GM21390 (cell line): ENCODE measurements around the gene IMMP2L.

ENCODE experiments used
- ATAC-seq: cut with Tn5 transposase; IDR thresholded peaks from one replicate; pipeline ENCODE4 v1.9.1; 2021; ENCODE audit not compliant: unreplicated experiment

The IMMP2L gene

DNA sequence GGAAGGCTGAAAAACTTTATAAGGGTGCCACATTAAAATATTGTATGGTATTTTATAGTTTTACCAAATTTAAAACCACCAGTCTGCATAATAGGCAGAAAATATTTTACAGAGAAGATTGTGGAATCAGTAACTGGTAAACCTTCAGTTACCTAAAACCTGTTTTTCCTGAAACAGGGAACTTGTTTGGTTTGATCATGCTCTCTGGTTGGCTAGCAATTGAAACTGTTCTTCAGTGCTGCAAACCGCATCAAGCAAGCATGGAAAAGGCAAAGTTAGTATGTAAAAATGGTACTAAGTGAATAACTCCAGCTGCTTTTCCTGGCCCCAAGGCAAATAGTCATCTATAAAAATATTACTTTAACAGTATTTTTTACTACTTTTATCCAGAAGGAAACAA is 788.2 kb downstream of the IMMP2L start:
- no peak for ATAC-seq

DNA sequence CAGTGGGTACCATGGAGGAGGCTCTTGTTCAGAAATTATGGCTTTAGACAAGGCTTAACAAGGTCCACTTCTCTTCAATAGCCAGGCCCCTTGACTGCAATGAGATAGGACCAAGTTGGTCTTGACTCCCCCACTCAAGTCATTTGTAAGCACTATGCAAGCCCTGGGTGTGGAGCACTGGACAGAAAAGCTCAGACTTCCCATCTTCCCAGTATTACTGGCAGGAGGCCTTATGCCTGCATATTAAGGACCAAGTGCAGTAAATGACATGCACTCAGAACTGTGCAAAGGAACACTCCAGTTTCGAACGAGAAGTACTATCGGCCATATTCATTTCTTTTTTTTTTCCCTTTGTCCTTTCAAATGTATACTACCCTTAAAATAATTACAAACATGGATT is 789.7 kb downstream of the IMMP2L start:
- no peak for ATAC-seq

DNA sequence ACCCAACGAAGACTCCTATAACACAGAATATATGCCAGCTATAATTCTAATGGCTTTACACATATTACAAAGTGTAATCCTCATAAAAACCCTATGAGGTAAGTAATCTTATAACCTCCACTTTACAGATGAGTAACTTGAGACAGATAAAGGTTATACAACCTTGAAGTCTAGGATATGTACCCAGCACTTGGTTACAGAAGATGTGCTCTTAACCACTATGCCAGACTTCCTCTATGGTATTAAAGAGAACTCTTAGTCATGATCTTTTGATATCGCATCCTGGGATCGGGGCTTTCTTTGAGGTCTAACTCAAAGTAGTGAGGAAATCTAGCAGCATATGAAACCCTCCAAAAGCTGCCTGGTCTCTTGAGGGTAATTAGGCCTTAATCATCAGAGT is 790.6 kb downstream of the IMMP2L start:
- ATAC-seq = no peak

DNA sequence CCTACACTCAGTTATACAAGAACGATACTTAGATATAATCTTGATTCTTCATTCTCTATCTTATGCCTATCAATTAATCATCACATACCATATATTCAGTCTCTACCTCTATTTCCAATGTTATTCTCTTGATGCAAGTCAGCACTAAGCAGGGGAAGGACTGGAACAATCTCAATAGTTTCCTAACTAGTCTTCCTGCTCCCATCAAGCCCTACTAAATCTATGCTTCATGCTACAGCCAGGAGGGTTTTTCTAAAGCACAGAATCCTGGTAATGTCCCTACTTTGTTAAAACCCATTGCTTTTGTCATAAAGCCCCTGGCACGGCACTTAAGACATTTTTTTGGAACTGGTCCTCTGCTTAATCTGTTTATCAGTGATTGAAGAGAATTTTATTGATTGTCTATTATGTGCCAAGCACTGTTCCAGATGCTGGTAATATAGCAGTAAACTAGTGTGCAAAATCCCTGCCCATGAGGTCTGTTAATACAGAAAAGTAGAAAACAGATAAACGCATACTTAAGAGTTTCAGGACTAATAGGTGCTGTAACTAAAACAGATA is 794.7 kb downstream of the IMMP2L start:
- no peak for ATAC-seq

DNA sequence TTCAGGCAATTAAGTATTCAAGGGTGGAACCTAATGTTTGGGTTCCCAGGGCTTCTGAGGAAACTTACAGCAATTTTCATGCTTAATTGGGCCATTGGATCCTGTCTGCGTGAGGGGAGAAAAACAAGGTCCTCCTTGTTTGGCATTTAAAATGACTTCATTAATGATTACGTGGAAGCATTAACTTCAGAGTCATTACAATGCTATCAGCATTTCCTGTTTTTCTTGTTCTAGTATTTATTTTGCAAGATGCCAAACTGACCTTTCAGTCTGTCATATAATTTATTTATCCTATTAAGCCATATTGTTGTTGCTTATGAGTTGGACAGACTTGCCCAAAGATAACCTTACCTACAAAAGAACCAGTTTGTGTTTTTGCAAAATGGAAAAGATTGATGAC is 795.4 kb downstream of the IMMP2L start:
- no peak for ATAC-seq

DNA sequence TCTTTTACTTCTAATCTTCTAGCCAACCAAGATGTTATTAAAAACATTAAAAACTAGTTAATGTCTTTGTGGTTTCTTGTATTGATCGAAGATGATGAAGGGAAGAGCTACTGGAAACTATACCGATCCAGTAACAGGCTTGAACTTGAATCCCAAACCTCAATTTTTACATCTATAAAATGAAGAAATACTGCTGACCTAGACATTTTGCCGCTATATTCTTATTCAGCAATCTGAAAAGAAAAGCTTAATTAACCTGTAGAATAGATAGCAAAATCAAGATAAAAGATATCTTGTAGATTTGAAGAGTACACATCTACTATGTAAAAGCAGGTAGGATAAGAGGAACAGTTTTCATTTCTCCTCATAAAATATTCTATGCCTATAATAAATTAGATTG is 797.4 kb downstream of the IMMP2L start:
- ATAC-seq = no peak

DNA sequence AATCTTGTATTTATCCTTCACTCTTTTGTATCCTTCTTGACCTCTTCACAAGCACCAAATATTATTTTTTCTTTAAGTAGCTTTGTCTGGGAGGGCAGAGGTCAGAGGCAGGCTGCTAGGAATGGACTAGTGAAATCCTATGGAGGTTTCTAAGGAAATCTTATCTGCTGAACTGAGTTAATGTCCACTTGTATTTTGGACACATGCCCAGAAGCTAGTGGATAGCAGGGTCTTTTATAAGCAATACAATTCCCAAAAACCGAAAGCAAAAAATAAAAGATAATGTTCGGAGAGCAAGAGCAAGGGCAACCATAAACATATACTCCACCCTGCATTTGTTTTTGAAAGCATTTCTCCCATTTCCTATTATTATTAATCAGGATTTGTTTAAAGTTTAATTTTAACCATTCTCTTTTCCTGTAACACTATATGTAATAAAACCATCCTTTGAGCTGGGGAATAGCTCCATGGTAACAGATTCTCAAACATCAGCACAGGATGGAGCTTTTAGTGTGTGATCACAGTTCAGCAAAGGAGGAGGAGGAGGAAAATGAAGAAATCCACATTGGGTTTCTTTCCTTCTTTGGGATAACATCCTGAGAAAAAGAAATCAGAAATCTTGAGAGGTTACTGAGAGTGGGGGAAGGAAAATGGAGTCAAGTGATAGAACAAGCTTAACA is 799.6 kb downstream of the IMMP2L start:
- no peak for ATAC-seq

DNA sequence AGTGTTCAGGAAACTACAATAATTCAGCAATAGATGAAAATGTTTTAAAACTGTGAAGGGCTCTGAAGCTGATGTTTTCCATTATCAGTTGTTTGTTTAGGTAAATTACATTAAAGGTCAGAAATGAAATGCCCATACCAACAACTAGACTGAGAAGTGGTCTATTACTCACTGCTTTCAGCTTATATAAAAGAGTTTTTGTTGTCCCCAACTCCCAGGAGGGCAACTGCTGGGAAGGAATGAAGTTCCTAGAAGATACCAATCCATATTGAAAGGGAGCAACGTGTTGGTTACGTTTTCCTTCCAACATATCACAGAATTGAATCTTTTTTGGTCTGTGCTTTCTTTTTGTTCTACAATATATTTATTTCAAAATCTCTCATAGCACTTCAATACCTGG is 802.0 kb downstream of the IMMP2L start:
- no peak for ATAC-seq

DNA sequence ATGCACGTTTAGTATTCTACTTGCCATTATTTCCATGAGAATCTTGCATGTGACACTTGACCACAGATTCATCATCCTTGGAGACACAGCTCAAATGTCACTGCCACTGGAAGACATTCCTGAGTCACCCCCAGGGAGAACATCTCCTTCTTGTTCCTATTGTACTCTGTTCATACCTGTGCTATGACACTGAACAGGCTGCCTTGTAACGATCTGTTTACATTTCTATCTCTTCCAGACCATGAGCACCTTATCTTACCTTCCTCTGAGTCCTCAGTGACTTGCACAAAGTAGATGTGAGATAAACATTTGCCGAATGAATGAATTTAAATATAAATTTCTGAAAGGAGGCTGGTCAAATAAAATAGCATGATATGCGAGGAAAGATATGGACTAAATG is 803.2 kb downstream of the IMMP2L start:
- no peak for ATAC-seq

DNA sequence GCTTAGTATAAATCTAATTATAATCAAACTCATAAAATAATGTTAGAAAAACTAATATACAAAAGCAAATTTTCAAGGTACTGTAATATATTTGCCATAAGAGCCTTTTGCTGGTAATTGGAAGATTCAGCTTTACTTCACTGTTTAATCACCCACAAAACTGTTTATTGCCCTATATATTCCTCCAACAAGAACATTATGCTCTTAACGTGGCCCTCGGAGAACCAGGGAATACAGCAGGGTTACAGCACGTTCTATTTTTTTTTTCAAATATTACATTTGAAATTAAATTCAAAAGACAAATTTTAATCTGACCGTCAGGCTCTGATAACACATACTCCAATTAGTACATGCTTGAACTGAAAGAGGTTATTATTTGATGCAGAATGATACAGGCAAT is 807.6 kb downstream of the IMMP2L start:
- no peak for ATAC-seq

DNA sequence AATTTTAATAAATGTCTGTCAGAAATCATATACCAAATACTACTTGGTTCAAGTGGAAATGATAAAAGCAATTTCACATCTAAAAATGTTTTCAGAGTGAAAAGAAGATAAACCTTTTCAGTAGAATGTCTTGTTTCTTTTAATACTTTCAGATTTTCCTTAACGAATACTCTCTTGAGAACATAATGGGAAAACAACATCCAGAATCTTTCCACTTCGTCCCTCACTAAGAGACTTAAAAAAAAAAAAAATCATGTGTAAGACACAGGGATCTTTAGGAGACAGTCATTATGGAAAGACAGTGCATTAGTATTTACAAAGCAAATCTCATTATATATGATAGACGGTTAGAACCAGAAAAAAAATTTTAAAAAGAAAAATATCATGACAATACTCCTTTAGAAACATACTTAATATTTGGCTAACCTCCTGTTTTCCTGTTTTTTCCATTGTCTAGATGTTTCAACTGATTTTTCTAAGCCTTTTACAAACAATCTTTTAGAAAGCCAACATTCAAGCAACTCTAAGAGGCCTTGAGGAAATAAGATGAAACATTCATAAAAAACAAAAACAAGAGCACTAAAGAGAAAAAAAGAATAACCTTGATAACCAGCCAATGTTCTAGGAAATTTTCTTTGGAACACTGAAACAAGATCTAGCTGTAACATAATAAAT is 811.2 kb downstream of the IMMP2L start:
- no peak for ATAC-seq

DNA sequence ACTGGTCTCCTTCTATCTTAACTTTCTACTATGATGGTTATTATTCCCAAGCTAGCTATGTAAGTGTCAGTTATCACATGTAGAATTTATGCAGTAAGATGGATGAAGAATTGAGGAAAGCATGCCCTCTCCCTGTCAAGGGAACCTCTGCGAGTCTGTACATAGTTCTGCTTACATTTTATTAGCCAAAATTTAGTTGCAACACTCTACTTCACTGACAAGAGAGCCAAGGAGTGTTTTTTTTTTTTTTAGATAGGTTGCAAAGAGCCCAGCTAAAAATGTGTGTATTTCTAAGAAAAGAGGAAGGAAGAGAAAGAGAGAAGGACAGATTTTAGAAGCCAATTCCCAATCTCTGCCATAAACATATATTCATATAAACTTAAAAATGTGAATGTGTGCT is 829.1 kb downstream of the IMMP2L start:
- no peak for ATAC-seq

DNA sequence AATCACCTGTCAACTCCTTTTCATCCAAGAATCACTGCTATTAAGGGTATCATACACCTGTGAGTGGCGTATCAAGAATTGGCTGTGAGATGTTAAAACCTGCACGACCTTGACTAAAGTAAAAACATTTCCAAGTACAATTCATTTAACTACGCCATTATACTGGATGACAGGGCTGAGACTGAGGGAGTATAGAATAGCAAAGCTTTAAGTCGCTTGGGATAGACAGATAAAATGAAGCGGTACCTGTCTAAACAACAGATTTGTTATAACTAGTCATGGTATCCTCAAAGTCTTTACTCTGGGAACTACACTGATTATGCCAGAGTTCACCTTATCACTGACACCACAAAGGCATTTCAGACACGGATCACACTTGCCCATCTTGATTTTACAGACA is 837.5 kb downstream of the IMMP2L start:
- ATAC-seq = no peak

DNA sequence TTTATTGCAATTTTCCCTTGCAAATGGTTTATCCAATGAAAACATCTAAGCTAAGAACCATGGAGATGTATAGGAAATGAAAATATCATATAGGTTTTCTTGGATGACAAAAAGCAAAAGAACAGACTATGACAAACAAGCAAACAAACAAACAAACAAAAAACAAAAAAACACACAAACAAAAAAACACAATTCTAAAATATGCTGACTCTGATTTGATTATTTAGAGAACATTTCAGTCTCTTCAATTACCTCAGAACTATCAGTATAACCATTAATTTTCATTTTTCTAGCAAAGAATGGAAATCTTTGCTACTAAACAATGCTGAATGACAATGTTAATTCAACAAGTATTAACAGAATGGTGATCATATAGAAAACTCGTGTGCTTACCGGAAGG is 840.9 kb downstream of the IMMP2L start:
- ATAC-seq = no peak

DNA sequence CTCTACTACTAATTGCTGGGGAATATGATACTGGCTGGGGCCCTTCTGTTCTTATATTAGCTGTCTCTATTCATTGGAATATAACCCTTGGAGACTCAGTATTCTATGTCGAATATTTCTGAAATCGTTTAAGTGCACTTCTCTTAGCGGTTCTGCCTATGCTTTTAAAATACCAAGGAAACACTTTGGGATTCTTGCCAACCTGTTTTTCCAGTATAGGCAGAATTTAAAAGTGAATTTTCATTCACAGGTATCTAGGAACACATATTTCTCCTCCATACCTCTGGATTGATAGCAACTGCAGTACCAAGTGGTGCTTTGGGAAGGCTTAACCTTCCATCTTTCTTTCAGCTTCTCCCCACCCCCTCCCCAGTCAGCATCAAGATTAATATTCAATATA is 841.7 kb downstream of the IMMP2L start:
- no peak for ATAC-seq

DNA sequence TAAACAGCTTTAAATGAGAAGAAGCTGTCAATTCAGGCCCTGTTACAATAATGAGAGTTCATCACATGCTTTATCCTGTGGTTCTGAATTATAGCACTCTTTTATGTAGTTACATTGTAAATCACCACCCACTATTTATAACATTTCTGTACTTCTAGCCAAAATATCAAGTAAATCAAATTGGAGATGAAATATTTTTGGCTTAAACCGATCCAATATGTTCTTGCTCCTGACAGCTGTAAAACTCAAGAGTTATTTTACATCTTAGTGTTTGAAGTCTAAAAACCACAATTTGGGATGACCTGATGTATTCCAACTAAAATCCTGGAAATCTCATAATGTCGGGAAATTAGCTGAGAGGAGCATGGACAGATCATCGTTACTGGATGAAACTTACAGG is 842.6 kb downstream of the IMMP2L start:
- no peak for ATAC-seq

DNA sequence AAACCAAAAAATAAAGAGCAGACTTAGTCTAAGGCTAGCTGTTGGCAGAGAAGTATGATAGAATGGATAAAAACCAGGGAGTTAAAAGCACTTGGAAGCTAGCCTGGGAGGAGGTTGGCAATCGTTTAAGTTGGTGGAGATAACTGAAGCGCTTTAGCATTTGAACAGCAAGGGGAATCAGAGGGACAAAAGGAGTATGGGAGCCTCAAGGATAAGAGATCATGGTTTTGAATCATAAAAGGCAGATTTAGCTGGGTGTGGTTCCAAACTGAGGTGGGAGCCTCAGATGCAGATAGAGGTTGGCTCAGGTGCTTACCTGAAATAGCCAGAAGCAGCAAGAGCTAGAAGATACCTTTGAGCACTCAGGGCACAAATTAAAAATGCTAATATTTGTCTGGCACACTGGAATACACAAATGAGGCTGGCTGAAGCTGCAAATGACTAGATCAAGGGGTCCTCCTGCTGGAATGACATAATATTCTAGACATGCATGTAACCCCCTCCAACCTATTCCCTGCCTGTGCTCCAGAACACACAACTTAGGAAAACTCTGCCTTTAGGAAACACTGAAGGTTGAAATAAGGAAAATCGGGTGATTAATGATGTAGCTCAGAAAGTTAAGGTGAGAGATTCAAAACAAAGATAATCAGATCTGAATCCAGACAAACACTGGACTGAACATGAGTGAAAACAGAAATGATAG is 843.6 kb downstream of the IMMP2L start:
- ATAC-seq = no peak

DNA sequence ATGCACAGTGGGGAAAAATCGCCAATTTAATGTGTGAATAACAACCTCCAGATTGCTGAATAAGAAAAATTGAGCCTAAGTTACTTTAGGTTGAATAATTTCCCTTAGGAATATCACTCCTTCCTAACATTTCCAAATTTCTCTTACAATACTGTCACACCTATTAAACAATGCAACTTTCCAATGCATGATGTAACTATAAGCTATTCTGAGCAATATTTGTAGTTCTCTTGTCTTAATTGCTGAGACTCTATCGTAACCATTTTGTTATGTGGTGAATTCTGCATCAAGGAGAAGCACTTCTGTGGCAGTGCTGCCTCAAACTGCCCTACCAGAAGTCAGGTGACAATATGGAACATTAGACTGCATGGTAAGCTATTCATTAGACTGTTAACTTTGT is 858.1 kb downstream of the IMMP2L start:
- ATAC-seq = no peak

DNA sequence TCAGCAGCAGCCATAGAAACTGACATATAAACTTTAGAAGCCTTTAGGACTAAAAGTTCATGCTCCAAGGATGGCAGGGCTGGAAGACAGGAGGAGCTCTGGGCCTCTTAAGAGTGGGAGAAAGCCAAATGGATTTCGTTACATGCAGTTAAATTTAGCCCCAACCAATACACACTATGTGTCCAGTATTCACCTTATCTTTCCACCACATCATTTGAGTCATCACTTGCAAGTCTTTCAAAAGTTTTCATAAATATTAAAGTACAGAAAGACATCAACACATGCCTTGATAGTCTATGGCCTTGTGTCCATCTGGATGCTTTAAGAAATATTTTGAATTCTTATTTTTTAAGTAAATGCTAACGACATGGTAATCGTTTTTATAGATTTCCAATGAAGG is 863.7 kb downstream of the IMMP2L start:
- no peak for ATAC-seq

DNA sequence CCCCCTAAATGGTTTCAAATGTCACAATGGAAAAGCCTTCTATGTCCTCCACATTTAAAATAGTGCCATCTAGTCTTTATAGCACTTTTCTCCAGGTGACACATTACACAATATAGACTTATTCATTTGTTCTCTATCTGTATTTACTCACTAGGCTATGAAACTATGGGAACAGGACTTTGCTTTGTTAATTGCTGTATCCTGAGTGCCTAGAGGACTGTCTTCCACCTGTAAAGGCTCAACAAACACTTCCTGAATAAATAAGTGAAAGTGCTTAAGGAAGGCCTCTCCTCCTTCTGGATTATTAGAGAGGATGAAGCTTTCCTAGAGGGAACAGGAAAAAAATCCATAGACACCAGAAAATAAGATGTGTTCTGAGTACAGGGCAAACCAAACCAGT is 868.9 kb downstream of the IMMP2L start:
- ATAC-seq = no peak

DNA sequence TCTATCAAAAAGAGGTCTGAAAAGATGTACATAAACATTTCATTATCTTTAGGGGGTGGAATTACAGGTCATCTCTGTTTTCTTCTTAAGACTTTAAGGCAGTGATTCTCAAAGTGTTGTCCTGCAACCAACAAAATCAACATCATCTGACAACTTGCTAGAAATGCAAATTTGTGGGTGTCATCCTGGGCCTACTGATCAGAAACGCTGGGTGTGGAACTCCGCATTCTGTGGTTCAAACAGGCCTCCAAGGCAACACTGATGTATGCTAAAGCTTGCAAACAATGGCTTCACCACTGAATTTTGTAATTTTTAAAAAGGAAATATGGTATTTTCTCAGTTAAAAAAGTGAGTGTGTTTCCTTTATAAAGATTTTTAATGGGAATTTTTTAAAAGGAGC is 873.4 kb downstream of the IMMP2L start:
- no peak for ATAC-seq

DNA sequence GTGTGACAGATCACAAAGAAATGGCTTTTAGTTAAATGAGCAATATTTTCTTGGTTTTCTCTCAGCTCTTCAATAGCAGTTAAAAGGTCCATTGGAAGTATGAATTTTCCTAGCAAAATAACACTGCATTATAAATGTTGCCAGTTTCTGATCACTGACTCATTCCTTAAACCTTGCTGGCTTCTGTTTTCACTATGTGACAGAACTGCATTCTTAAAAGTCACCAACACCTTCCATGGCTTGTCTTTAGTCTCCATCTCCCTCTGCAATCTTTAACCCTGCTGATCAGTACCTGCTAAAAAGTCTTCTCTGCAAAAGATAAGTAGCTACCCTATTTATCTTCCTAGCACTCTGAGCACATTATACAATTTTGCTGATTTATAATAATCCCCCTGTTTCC is 876.4 kb downstream of the IMMP2L start:
- no peak for ATAC-seq
